ENCODE results near the gene TACR2.

DNA sequence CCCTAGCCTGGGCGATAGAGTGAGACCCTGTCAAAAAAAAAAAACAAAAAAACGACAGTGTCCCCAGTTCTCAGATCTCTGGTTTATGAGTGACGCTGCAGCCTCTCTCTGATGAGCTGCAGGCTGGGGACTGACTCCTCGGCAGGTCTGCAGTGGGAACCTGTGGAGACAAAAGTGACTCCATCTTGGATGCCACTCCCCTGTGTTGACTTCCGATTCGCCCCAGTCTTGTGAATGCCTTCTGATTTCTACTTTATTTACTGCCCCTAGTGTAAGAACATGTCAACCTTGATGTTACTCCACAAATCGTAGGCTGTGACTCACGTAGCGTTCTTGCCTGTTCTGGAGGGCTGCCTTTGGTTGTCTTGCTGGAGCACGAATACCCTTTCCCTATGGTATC lies 6.2 kb downstream of the TACR2 start:
- no peak for TF ChIP-seq CTCF (IDR thresholded peaks at IDR 0.05 in 4 of 5, conservative IDR thresholded peaks at IDR 0.05 in 1 of 5)
- no peak for TF ChIP-seq POLR2A (IDR thresholded peaks at IDR 0.05)
